Medulla oblongata (tissue), 1 donor: ENCODE results near the gene TRIM43.
"Not testable (repeated sequence)": the region's sequence is repeated elsewhere in the genome, so short reads cannot be mapped to it uniquely, and the experiment has no call there.

Experiments used
- DNase-seq: peaks from one replicate; pipeline ENCODE4 v3.0.0-alpha.2; 2015; ENCODE audit errors: extremely low spot score

TRIM43 gene

DNA sequence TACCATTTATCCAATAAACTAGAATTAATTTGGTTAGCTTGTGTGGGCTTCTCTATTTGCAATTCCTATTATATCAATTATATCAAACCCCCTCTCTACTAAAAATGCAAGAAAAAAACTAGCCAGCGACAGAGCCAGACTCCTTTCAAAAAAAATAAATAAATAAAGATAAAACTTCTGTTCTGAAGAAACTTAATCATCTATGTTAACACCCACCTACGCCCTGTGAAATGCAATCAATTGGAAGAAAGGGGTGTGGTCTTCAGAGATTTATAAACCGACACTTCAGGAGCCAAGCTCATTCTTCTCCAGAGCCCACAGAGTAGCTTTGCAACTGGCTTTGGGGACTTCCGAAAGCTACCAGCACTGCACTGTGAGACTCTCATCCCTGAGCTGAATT is at the start of gene TRIM43:
TSS of gene TRIM43 (plus strand) at position 301 of the 400 bp plus-strand sequence. CDS start 2,023 bp downstream, outside the sequence.
- not testable (repeated sequence) for DNase-seq

DNA sequence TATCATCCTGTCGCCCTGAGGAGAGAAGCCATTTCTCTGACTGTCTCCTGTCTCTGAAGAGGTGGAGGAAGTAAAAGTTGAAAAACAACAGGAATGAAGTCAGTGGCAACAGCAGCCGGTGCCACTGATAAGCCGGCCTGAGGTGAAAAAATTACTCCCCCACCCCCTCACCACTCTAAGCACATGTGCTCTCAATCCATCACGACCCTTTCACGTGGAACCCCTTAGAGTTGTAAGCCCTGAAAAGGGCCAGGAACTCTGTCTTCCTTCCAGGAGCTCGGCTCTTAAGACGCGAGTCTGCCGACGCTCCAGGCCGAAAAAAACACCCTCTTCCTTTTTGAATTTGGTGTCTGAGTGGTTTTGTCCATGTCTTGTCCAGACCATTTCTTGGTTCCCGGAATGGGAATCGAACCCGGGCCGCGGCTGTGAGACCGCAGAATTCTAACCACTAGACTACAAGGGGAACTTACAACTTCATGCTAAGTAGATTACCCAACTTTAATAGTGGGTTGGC is 40.7 kb upstream of the TRIM43 start:
- DNase-seq = no peak

DNA sequence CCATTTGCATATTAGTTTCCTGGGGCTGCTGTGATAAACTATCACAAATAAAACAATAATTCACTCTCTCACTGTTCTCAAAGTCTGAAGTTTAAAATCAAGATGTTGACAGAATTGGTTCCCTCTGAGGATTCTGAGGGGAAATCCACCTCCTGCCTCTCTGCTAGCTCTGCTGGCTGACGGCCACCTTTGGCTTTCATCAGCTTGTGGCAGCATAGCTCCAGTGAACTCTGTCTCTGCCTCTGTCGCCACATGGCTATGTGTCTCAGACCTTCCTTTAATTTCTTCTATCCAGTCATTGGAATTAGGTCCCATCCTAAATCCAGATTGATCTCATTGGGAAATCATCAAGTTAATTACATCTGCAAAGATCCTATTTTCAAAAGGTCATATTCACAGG is 38.9 kb upstream of the TRIM43 start:
- DNase-seq = peak; percentile 77

DNA sequence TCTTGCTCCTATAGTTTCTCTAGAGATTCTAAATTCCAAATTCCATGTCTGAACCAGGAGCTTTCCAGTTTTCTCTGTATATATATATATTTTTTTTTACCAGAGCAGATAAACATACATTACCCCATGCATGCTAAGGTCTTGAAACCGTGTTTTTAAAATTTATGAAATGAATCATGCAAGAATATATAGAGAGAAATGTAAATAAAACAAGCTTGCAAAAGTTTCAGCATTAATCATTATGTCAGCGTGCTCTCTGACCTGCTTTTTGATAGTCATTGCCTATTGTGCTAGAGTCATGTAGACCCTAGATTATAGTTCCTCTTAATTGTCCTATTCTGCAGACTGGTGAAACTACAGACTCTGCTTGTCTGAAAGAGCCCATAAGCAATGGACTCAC is 22.6 kb upstream of the TRIM43 start:
- DNase-seq = no peak

DNA sequence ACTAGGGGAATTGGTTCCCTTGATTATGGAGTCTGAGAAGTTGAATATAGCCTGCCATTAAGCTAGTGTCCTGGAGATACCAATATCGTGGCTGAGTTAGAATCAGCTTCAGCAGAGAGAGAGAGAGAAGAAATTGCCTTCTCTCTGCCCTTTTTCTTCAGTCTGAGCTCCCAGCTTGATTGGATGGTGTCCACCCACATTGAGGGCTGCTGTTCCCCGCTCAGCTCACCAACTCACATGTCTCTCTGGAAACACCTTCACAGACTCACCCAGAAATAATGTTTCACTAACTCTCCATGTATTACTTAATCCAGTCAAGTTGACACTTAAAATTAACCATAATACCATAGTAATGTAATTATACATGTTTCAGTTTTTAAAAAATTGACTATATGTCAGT is 17.9 kb upstream of the TRIM43 start:
- no peak for DNase-seq

DNA sequence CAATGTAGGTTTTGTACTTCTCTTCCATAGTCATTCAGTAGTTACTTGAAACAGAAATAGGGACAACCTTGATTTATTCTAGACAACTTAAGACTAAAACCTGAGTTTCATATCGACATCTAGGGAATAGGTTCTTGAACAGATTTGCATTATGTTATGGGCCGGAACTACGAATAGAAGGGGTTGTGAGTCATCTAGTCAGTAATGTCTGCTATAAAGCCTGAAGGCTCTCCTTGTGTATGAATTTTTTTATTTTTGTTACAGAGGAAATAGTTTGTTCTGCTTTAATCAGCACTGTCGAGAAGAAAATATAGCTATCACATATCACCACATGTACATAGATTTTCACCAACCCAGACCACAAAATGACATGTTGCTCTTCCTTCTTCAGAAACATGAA is 17.3 kb upstream of the TRIM43 start:
- no peak for DNase-seq

DNA sequence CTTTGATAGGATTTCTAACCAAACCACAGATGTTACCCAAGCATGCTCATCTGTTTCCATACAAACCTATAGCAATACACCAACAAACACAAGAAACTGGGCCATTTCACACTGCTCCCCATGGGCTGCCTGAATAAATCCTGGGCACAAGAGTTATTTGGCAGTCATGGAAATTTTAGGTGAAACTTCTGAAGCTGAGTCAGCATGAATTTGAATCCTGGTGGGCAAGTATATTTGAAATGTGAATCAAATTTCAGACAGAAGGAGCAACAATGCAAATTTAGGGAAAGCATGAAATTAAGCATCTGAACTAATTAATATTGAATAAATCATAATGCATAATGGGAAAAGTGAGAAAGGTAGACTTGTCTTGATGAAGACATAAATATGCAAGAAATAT is 15.9 kb upstream of the TRIM43 start:
- no peak for DNase-seq

DNA sequence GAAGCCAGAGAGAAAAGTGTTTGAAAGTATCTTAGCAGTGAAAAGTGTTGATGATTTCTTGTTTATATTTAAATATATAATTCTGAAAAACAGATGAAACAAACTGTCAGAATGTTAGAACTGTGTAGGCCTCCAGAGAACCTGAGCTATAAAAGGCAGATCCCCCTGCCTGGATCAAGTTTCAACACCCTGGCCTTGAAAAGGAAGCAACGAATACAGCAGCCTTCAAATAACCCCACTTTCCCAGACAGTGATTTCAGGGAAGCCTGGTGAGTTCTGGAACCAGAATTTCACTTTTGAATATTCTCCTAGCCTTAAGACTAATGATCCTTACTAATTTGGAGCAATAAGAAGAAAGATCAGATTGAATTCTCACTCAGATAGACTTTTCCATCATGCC is 13.3 kb upstream of the TRIM43 start:
- DNase-seq = no peak

DNA sequence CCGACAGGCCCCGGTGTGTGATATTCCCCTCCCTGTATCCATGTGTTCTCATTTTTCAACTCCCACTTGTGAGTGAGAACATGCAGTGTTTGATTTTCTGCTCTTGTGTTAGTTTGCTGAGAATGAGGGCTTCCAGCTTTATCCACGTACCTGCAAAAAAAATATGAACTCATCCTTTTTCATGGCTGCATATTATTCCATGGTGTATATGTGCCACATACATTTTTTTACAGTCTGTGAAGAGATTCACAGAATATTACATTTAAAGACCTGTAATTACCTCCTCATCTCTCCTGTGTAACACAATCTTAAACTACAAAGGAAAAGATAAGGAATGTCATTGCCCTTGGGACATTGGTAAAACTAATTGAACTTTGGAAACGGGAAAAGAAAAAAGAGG is 8.3 kb upstream of the TRIM43 start:
- not testable (repeated sequence) for DNase-seq

DNA sequence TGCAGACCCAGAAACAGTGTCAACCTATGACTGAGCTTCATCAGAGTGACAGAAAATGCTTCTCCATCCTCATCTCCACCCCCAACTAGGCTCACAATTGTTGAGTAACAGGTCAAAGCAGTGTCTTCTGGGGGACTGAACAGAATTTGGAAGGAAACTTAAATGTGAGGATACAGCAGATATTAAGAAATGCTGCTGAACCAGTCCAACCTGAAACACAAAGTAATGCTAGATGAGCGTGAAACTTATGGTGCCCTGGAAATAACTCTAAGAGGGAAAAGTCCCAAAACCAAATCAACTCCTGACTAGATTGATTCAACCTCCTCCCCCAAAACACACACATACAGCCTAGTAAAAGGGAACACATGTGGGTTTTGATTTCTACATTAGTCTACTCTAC is 7.5 kb upstream of the TRIM43 start:
- DNase-seq = not testable (repeated sequence)

DNA sequence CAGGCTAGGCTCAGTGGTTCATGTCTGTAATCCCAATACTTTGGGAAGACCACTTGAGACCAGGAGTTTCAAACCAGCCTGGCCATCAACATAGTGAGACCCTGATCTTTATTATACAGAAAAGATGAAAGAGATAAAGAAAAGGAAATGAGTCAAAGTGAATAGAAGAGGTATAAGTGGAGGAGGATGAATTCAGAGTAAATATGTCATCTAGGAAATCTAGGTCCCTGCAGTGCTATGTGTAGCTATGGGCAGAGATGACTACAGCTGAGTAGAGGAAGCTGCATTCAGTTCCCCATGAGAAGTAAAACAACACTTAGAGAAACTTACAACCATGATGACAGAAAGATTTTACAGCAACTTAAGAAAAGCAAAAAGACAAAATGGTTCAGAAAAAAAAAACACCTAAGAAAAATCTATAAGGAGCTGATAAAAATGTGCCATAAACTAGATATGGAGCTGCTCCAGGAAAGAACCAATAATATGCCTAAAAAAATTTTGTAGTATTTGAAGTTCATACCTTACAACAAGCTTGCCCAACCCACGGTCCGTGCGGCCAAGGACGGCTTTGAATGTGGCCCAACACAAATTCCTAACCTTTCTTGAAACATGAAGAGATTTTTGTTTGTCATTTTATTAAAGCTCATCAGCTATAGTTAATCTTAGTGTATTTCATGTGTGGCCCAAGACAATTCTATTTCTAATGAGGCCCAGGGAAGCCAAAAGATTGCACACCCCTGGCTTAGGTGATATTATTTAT is 1.8 kb upstream of the TRIM43 start:
- not testable (repeated sequence) for DNase-seq

DNA sequence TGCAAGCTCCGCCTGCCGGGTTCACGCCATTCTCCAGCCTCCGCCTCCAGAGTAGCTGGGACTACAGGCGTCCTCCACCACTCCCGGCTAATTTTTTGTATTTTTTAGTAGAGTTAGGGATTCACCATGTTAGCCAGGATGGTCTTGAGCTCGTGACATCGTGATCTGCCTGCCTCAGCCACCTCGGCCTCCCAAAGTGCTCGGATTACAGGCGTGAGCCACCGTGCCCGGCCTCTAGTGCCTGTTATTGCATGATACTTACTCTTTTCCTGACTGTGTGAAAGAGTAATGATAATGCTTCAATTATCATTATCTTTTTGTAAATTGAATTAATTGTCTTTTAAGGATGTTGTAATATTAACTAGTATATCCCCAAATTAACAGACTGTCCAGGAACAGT is 1.2 kb downstream of the TRIM43 start:
- DNase-seq = not testable (repeated sequence)

DNA sequence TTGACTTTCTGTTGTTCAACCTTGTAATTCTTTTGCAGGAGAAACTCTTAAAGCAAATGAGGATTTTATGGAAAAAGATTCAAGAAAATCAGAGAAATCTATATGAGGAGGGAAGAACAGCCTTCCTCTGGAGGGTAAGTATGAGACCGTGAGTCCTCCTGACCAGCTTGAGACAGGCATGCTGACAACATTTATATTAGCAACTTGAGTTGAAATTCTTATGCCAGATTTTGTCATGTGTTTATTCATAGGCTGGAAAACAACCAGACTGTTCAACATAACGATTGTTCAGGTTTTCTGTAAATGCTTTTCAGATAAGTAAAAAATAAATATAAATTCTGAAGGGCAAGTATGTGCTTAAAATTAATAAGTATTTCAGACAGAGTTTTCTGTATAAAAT is 3.2 kb downstream of the TRIM43 start:
- DNase-seq = not testable (repeated sequence)

DNA sequence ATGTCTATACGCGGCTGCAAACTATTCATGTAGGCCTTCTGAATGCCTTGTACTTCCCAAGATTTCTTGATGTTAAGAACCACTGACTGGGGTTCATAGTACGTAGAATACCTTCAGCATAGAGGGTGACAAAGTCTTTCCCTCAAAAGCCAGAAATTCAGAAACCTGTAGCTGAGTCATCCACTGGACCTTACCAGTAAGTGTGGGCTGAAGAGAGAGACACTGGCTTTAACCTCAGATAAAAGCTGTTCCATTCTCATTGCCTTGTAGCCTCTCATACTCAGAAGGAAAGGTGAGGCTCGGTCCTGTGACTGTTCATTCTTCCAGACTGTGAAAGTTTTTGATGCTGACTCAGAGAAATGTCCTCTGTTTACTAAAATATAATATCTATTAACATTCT is 9.5 kb downstream of the TRIM43 start:
- not testable (repeated sequence) for DNase-seq

DNA sequence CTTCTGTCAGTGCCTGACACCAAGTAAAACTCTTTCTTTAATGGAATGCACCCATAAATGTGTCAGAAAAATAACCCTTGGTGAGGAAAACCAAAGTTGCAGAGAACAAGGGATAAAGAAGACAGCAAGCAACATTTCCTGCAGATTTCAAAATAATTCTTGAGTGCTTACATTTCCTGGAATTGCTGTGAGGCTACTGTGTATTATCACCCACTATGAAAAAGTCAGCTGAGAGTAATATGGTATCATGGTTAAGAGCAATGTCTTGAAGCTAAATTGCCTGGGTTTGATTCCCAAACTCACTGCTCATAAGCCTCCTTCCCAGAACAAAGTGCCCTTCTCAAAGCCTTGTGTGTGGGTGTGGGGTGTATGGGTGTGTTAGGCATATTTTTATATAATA is 10.3 kb downstream of the TRIM43 start:
- DNase-seq = not testable (repeated sequence)

DNA sequence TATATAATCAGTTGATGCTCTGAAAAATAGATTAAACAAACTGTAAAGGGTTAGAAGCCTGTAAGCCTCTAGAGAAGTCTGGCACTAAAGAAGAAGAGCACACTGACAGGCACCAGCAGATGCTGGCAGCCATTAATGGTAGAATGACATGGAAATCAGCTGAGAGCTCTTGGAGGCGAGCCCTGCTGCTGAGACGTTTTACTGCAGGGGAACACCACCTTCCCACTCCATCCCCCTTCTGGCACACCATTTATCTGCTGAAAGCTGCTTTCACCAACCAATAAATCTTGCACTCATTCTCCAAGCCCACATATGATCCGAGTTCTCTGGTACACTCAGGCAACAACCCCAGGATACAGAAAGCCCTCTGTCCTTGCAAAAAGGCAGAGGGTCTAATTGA is 16.6 kb downstream of the TRIM43 start:
- not testable (repeated sequence) for DNase-seq

DNA sequence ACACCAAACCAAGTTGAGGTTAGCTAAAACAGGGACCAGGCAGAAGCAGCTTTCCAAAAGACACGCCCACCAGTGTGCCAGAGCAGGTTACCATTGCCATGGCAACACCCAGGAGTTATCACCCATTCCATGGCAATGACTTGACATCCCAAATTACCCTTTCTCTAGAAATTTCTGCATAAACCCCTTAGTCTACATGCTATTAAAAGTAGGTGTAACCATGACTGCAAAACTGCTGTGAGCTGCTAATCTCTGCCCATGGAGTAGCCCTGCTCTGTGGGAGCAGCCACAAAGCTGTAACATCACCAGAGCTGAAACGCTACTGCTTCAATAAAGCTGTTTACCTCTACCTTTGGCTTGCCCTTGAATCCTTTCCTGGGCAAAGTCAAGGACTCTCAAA is 18.0 kb downstream of the TRIM43 start:
- DNase-seq = not testable (repeated sequence)

DNA sequence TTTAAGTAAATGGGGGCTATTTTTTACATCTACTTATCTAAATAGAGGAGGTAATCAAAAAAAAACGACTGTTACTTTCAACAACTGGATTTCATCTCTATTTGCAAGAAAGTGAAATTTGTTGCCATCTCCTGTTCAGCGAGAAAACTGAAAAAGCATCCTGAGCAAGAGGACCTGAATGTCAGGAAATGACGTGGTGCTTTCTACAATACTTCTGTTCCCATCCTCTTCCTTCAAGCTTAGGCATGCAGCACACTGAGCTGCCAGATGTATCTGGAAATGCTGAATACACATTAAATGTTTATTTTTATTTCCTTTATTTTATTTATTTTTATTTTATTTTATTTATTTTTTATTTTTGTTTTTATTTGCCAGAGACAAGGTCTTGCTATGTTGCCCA is 21.2 kb downstream of the TRIM43 start:
- not testable (repeated sequence) for DNase-seq

DNA sequence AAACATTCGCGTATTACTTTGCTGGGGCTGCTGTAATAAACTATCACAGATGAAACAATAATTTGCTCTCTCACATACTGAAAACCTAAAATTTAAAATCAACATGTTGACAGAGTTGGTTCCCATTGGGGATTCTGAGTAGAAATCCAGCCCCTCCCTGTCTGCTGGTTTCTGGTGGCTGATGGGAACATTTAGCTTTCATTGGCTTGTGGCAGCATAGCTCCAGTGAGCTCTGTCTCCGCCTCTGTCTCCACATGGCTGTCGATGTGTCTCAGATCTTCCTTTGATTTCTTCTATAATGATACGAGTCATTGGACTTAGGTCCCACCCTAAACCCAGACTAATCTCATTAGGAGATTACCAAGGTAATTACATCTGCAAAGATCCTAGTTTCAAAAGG is 30.9 kb downstream of the TRIM43 start:
- DNase-seq = not testable (repeated sequence)

DNA sequence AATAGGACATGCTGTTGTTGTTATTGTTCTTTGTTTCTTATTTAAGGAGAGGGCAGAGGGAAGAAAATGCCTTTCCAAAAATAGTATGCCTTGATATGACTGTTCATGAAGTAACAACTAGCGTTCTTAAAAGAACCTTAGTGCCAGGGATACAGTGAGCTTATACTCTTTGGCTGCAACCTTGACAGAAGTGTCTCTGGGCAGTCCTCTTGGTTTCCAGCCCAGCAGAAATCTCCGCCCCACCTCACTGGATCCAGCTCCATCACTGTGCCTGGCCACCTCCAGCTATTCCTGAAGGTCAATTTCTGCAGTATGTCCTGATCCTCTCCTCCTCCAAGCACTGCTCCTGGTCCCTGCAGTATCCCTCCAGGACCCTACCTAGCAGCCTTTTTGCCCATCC is 39.2 kb downstream of the TRIM43 start:
- not testable (repeated sequence) for DNase-seq

DNA sequence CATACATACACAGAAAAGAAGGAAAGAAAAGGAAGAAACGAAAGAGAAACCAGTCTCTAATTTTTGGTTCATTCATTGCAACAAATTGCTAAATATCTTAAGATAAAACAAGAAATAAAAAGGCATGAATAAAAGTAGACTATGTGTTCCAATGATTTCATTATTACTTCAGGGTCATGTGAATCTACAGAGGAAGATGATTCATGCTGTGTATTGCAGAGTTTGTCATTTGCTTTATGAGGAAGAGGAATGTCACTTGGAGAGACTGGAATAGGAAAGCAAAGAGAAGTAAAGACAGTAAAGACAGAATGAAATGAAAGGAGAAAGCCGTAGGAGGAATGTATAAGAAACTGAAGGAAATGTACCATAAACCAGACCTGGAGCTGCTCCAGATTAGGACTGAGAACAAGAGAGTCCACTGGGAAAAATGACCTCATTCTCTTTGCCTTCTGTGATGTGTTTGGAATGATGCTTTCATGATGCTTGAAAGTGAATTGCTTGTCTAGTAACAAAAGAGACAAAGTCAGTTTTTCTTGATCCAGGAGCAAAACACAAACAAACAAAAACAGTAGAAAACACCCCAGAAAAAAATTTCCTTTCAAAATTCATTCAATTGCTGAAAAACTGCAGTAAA is 41.9 kb downstream of the TRIM43 start:
- DNase-seq = not testable (repeated sequence)

DNA sequence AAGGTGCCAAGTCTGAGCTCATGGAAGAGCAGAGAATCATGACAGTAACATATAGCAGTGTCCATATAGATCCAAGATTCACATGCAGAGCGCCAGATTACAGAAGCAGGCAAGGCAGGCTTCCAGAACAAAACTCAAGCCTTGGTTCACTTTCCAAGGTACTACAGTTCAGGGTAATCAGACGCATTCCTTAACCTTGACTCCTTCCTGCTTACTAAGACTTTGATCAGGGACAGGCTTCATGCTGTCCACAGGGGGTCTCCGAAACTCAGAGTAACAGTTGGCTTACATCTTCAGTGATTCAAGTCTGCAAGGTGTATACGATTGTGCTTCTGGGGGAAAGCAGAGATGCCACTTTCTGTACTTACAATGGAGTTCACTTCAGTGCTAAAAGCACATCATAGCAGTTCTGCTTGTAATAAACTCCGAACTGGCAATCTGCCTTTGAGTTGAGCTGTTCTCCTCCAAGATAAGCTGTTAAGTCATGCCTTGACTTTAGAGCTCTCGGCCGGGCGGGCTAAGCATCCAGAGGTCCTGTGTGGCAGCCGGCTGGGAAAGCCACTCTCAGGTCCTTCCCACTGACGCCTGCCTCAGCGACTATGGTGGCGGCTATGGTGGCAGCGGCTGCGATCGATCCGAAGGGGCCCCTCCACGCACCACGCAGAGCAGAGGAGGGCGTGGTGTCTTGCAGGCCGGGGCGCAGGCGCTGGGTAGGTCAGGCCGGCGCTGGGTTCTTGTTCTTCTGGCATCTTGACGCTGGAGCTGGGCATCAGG is 48.9 kb downstream of the TRIM43 start:
- not testable (repeated sequence) for DNase-seq

DNA sequence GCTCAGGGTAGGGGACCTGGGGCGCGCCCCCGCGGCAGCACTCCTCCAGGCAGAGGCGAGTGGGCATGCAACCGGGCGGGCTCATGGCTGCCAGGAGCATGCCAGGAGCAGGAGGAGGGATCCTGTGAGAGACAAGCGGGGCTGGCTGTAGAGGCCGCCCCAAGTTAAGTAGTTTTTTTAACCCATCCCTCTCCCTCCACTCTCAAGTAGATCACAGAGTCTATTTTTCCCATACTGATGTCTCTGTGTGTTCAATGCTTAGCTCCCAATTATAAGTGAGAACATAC is 49.4 kb downstream of the TRIM43 start:
- DNase-seq = not testable (repeated sequence)
